SK-N-MC (cell line): ENCODE data around the gene TEDC2.

ENCODE experiments used
- EZH2 ChIP-seq: fragments of 200-600 bp; sonication (generic); IDR thresholded peaks from one replicate; pipeline ENCODE4 v1.6.1; 2017; ENCODE audit warnings: antibody characterized with exemption
- FOXP2 ChIP-seq: optimal IDR thresholded peaks from 2 replicates; pipeline ENCODE3; 2011; ENCODE audit warnings: mild to moderate bottlenecking, moderate library complexity; ENCODE audit not compliant: insufficient read depth; ENCODE audit errors: extremely low read length, control extremely low read depth
- POLR2AphosphoS5 ChIP-seq: IDR thresholded peaks from 2 replicates; pipeline ENCODE4 v1.6.1; 2012; ENCODE audit warnings: mild to moderate bottlenecking, low read depth, low read length, borderline replicate concordance

GRCh38 chr16:2438121-2438520 is 21.8 kb upstream of the TEDC2 start:
- no peak for TF ChIP-seq EZH2
- no peak for TF ChIP-seq POLR2AphosphoS5
- TF ChIP-seq FOXP2, result no peak
